Neural progenitor cell (in vitro differentiated cells): ENCODE data around the gene SNX8. TPM values are rescaled to one million over a fixed set of nuclear protein-coding genes. Genes with fewer than 3 reads are reported as not detected.

Experiments
- DNase-seq: peaks from one replicate; pipeline ENCODE4 v3.0.0-alpha.2; 2016; ENCODE audit warnings: low spot score
- H2AFZ ChIP-seq: fragments of 200-600 bp; sonication (generic); replicated peaks from 2 replicates; pipeline ENCODE4 v1.6.1; 2016; ENCODE audit warnings: antibody characterized with exemption
- H3F3A ChIP-seq: fragments of 200-600 bp; sonication (generic); 2 replicates; pipeline ENCODE4 v1.6.1; 2016; ENCODE audit warnings: antibody characterized with exemption, low read depth
- H3K27ac ChIP-seq: fragments of 200-600 bp; sonication (generic); 2 replicates; pipeline ENCODE4 v1.5.1; 2016; ENCODE audit warnings: mild to moderate bottlenecking
- H3K27me3 ChIP-seq: fragments of 200-600 bp; sonication (generic); 2 replicates; pipeline ENCODE4 v1.6.1; 2016; ENCODE audit warnings: mild to moderate bottlenecking, moderate library complexity
- H3K36me3 ChIP-seq: fragments of 200-600 bp; sonication (generic); 2 replicates; pipeline ENCODE4 v1.5.1; 2016
- H3K4me1 ChIP-seq: fragments of 200-600 bp; sonication (generic); 2 replicates; pipeline ENCODE4 v1.6.1; 2016; ENCODE audit warnings: mixed run types
- H3K4me2 ChIP-seq: fragments of 200-600 bp; sonication (generic); 2 replicates; pipeline ENCODE4 v1.6.1; 2016
- H3K4me3 ChIP-seq: fragments of 200-600 bp; sonication (generic); 2 replicates; pipeline ENCODE4 v1.5.1; 2016
- H3K79me2 ChIP-seq: fragments of 200-600 bp; sonication (generic); 2 replicates; pipeline ENCODE4 v1.6.1; 2016; ENCODE audit warnings: low read depth
- H3K9ac ChIP-seq: fragments of 200-600 bp; sonication (generic); 2 replicates; pipeline ENCODE4 v1.6.1; 2016
- H3K9me3 ChIP-seq: fragments of 200-600 bp; sonication (generic); 2 replicates; pipeline ENCODE4 v1.5.1; 2016; ENCODE audit warnings: low read depth
- H4K20me1 ChIP-seq: fragments of 200-600 bp; sonication (generic); 2 replicates; pipeline ENCODE4 v1.6.1; 2016; ENCODE audit warnings: low read depth
- H3K27ac Mint-ChIP-seq: 3 replicates; pipeline ENCODE4 v1.8.0; 2021; ENCODE audit warnings: mixed read lengths
- H3K27me3 Mint-ChIP-seq: 2 replicates; pipeline ENCODE4 v1.8.0; 2022; ENCODE audit warnings: low read depth, mild to moderate bottlenecking, inconsistent platforms, moderate library complexity, mixed read lengths; ENCODE audit not compliant: insufficient read depth
- H3K36me3 Mint-ChIP-seq: 3 replicates; pipeline ENCODE4 v1.8.0; 2021; ENCODE audit warnings: mixed read lengths
- H3K4me1 Mint-ChIP-seq: 3 replicates; pipeline ENCODE4 v1.8.0; 2021; ENCODE audit warnings: mixed read lengths
- H3K4me3 Mint-ChIP-seq: 3 replicates; pipeline ENCODE4 v1.8.0; 2021; ENCODE audit warnings: mild to moderate bottlenecking, moderate library complexity, mixed read lengths
- H3K9me3 Mint-ChIP-seq: 3 replicates; pipeline ENCODE4 v1.8.0; 2020; ENCODE audit warnings: mixed read lengths
- CTCF ChIP-seq: fragments of 200-600 bp; sonication (generic); IDR thresholded peaks from 2 replicates; pipeline ENCODE4 v1.5.1; 2017; ENCODE audit warnings: antibody characterized with exemption, mild to moderate bottlenecking
- EZH2 ChIP-seq: fragments of 200-600 bp; sonication (generic); IDR thresholded peaks from 2 replicates; pipeline ENCODE4 v1.6.1; 2017; ENCODE audit warnings: antibody characterized with exemption, mild to moderate bottlenecking, moderate library complexity
- EZH2phosphoT487 ChIP-seq: fragments of 200-600 bp; sonication (generic); IDR thresholded peaks from 2 replicates; pipeline ENCODE4 v1.6.1; 2017; ENCODE audit warnings: antibody characterized with exemption
- total RNA-seq: library from RNA; depleted of rRNA; stranded (reverse); fragments of >200 nt; gene quantifications from 2 replicates; pipeline ENCODE4 v1.2.3, GENCODE V29; 2015; ENCODE audit warnings: low replicate concordance

The SNX8 gene
- total RNA-seq, 1 donor from 2014 or later = 3.6 TPM

DNA sequence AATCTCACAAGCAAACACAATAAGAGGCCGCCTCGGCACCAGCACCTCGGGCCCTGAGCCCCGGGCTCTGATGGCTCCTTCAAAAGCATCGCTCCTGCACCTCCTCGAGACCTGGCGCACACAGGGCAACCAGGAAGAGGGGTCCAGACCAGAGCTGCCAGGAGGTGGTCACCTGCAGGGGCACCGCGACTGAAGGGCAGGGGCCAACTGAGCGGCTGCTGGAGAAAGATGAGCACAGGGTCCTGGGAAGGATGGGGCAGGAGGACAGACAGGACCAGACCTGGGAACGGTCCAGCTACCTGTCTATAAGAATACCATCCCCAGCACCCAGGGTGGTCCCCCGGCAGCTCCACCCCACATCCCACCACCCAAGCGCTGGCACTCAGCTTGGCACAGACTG, 102.3 kb downstream of the SNX8 start:
- Histone ChIP-seq H3F3A (no peaks in the 10 kb centered on the region), H3K4me1 (no peaks in the 10 kb centered on the region), H3K27ac (no peak overlapping the region), H3K9ac (no peak overlapping the region), H3K79me2 (no peaks in the 10 kb centered on the region), H3K27me3 (no peaks in the 10 kb centered on the region), H4K20me1 (peaks cover 15% of the 10 kb centered on the region), H3K9me3 (no peaks in the 10 kb centered on the region), H3K4me2 (no peak overlapping the region), H2AFZ (no peak overlapping the region), H3K36me3 (no peaks in the 10 kb centered on the region), H3K4me3 (no peak overlapping the region)
- TF ChIP-seq EZH2 = no peak
- TF ChIP-seq CTCF = no peak
- no peak for TF ChIP-seq EZH2phosphoT487
- no peaks in the 10 kb centered on the region for H3K9me3 Mint-ChIP-seq
- no peaks in the 10 kb centered on the region for H3K4me1 Mint-ChIP-seq
- no peak overlapping the region for H3K27ac Mint-ChIP-seq
- H3K36me3 Mint-ChIP-seq = peaks cover 34% of the 10 kb centered on the region
- H3K27me3 Mint-ChIP-seq = peaks cover 3% of the 10 kb centered on the region
- H3K4me3 Mint-ChIP-seq = no peak overlapping the region
- no peak for DNase-seq

- no peak for DNase-seq
- no peaks in the 10 kb centered on the region for H3K9me3 Mint-ChIP-seq
- no peak overlapping the region for H3K27ac Mint-ChIP-seq
- Histone ChIP-seq H3K36me3 (no peaks in the 10 kb centered on the region), H3K27ac (no peak overlapping the region), H3K79me2 (no peaks in the 10 kb centered on the region), H3K4me3 (no peak overlapping the region), H3K4me1 (no peaks in the 10 kb centered on the region), H3K9ac (no peak overlapping the region), H3K4me2 (no peak overlapping the region), H3K9me3 (no peaks in the 10 kb centered on the region), H4K20me1 (peaks cover 15% of the 10 kb centered on the region), H3F3A (no peaks in the 10 kb centered on the region), H3K27me3 (no peaks in the 10 kb centered on the region), H2AFZ (no peak overlapping the region)
- peaks cover 31% of the 10 kb centered on the region for H3K36me3 Mint-ChIP-seq
- H3K4me1 Mint-ChIP-seq = no peaks in the 10 kb centered on the region
- no peak overlapping the region for H3K4me3 Mint-ChIP-seq
- H3K27me3 Mint-ChIP-seq = peaks cover 3% of the 10 kb centered on the region
- no peak for TF ChIP-seq EZH2phosphoT487
- no peak for TF ChIP-seq EZH2
- no peak for TF ChIP-seq CTCF
Measured at GRCh38 chr7:2211259-2211880, 102.9 kb downstream of the SNX8 start.

GRCh38 chr7:2210551-2211258, 103.5 kb downstream of the SNX8 start:
- Histone ChIP-seq H3K4me3 (no peak overlapping the region), H3K9me3 (no peaks in the 10 kb centered on the region), H3K79me2 (no peaks in the 10 kb centered on the region), H2AFZ (no peak overlapping the region), H3K9ac (no peak overlapping the region), H3K4me2 (no peak overlapping the region), H4K20me1 (peaks cover 15% of the 10 kb centered on the region), H3F3A (no peaks in the 10 kb centered on the region), H3K27ac (no peak overlapping the region), H3K36me3 (no peaks in the 10 kb centered on the region), H3K27me3 (no peaks in the 10 kb centered on the region), H3K4me1 (no peaks in the 10 kb centered on the region)
- Mint-ChIP-seq H3K4me3 (no peak overlapping the region), H3K27ac (no peak overlapping the region), H3K27me3 (peaks cover 3% of the 10 kb centered on the region), H3K9me3 (no peaks in the 10 kb centered on the region), H3K36me3 (peaks cover 27% of the 10 kb centered on the region), H3K4me1 (no peaks in the 10 kb centered on the region)
- TF ChIP-seq EZH2 = no peak
- no peak for TF ChIP-seq CTCF
- no peak for TF ChIP-seq EZH2phosphoT487
- no peak for DNase-seq
